ENCODE data around the gene CD22.
"Not testable (repeated sequence)": the region's sequence is repeated elsewhere in the genome, so short reads cannot be mapped to it uniquely, and the experiment has no call there.

The CD22 gene

GRCh38 chr19:35362261-35363000 is 33.4 kb downstream of the CD22 start:
- DNase-seq = no peak

GRCh38 chr19:35363001-35363590 is 34.1 kb downstream of the CD22 start:
- DNase-seq = no peak

GRCh38 chr19:35363711-35364425 is 34.9 kb downstream of the CD22 start:
- DNase-seq = no peak

- no peak for DNase-seq
Measured at GRCh38 chr19:35365303-35365702, 36.3 kb downstream of the CD22 start.

GRCh38 chr19:35368378-35368777 is 39.4 kb downstream of the CD22 start:
- no peak for DNase-seq

- no peak for DNase-seq
Measured at GRCh38 chr19:35369522-35369921, 40.5 kb downstream of the CD22 start.

- no peak for DNase-seq
Measured at GRCh38 chr19:35370722-35371121, 41.7 kb downstream of the CD22 start, which contains the start of gene GPR42. GPR42 (plus strand) TSS chr19:35371068; CDS start chr19:35371360, 292 bp downstream.

GRCh38 chr19:35373492-35373891 is 44.5 kb downstream of the CD22 start:
- DNase-seq = no peak

- not testable (repeated sequence) for DNase-seq
Measured at GRCh38 chr19:35374031-35374430, 45.0 kb downstream of the CD22 start.

- DNase-seq = no peak
Measured at GRCh38 chr19:35375505-35376307, 46.7 kb downstream of the CD22 start.

- DNase-seq = no peak
Measured at GRCh38 chr19:35377656-35378055, 48.7 kb downstream of the CD22 start.

GRCh38 chr19:35378356-35378755 is 49.4 kb downstream of the CD22 start:
- no peak for DNase-seq

- not testable (repeated sequence) for DNase-seq
Measured at GRCh38 chr19:35379545-35379944, 50.6 kb downstream of the CD22 start.

GRCh38 chr19:35379992-35380391 is 51.0 kb downstream of the CD22 start:
- DNase-seq = no peak

GRCh38 chr19:35380450-35381124 is 51.6 kb downstream of the CD22 start:
- no peak for DNase-seq

GRCh38 chr19:35381318-35381717 is 52.3 kb downstream of the CD22 start:
- DNase-seq = no peak

GRCh38 chr19:35381926-35382325 is 52.9 kb downstream of the CD22 start:
- no peak for DNase-seq

- no peak for DNase-seq
Measured at GRCh38 chr19:35383536-35383935, 54.5 kb downstream of the CD22 start.

- no peak for DNase-seq
Measured at GRCh38 chr19:35388277-35389054, 59.5 kb downstream of the CD22 start.

GRCh38 chr19:35389192-35389861 is 60.3 kb downstream of the CD22 start:
- no peak for DNase-seq

Data from NCI-H226 (cell line).